SKM-1 treated with dmso at 0.1 percent for 144 hours (cell line): ENCODE data around the gene ZNF117.
A peak's percentile ranks its signal among the peaks of the same experiment; 100 is the strongest.
"Not testable (repeated sequence)": the region's sequence is repeated elsewhere in the genome, so short reads cannot be mapped to it uniquely, and the experiment has no call there.

Experiments
- DNase-seq: peaks from one replicate; lab custom pipeline; 2025; ENCODE audit not compliant: unreplicated experiment; lab: John Stamatoyannopoulos, UW

ZNF117 gene

GRCh38 chr7:64997164-64997908, 6.5 kb upstream of the ZNF117 start:
- no peak for DNase-seq

- DNase-seq, result no peak
Measured at GRCh38 chr7:64996305-64996704, 5.5 kb upstream of the ZNF117 start.

GRCh38 chr7:64993901-64994300, 3.1 kb upstream of the ZNF117 start:
- DNase-seq, result no peak

GRCh38 chr7:64992971-64993370, 2.1 kb upstream of the ZNF117 start:
- DNase-seq, result no peak

- no peak for DNase-seq
Measured at GRCh38 chr7:64990216-64990615, 620 bp downstream of the ZNF117 start.

GRCh38 chr7:64978497-64979203, 12.2 kb downstream of the ZNF117 start:
- no peak for DNase-seq

- DNase-seq, result no peak
Measured at GRCh38 chr7:64965594-64965993, 25.2 kb downstream of the ZNF117 start.

GRCh38 chr7:64959072-64959747, 31.6 kb downstream of the ZNF117 start:
- no peak for DNase-seq

- DNase-seq, result peak; percentile 49
Measured at GRCh38 chr7:64951250-64951848, 39.5 kb downstream of the ZNF117 start.

- DNase-seq, result not testable (repeated sequence)
Measured at GRCh38 chr7:64950673-64951072, 40.2 kb downstream of the ZNF117 start.

- not testable (repeated sequence) for DNase-seq
Measured at GRCh38 chr7:64948774-64949173, 42.1 kb downstream of the ZNF117 start.

- no peak for DNase-seq
Measured at GRCh38 chr7:64947252-64948000, 43.4 kb downstream of the ZNF117 start.

GRCh38 chr7:64946772-64947171, 44.1 kb downstream of the ZNF117 start:
- DNase-seq, result peak; percentile 4

- no peak for DNase-seq
Measured at GRCh38 chr7:64945503-64946175, 45.2 kb downstream of the ZNF117 start.

- DNase-seq, result not testable (repeated sequence)
Measured at GRCh38 chr7:64944667-64945502, 46.0 kb downstream of the ZNF117 start.

GRCh38 chr7:64940021-64940420, 50.8 kb downstream of the ZNF117 start:
- not testable (repeated sequence) for DNase-seq

GRCh38 chr7:64938540-64938939, 52.3 kb downstream of the ZNF117 start:
- DNase-seq, result no peak

GRCh38 chr7:64934478-64934877, 56.4 kb downstream of the ZNF117 start:
- DNase-seq, result no peak
